AG10803 (cell line): ENCODE results near the gene VN1R2.
A peak's percentile ranks its signal among the peaks of the same experiment; 100 is the strongest.
"Not testable (repeated sequence)": the region's sequence is repeated elsewhere in the genome, so short reads cannot be mapped to it uniquely, and the experiment has no call there.

ENCODE experiments used
- DNase-seq: peaks from one replicate; pipeline ENCODE4 v3.0.0; 2010; ENCODE audit warnings: low read depth
- H3K4me3 ChIP-seq: 2 replicates; pipeline ENCODE4 v1.5.1; 2011; ENCODE audit warnings: mild to moderate bottlenecking, low read length, control low read depth
- CTCF ChIP-seq: conservative IDR thresholded peaks from 2 replicates; pipeline ENCODE4 v1.5.1; 2011; ENCODE audit warnings: mild to moderate bottlenecking, low read length, control low read depth, inconsistent platforms

The VN1R2 gene, protein sequence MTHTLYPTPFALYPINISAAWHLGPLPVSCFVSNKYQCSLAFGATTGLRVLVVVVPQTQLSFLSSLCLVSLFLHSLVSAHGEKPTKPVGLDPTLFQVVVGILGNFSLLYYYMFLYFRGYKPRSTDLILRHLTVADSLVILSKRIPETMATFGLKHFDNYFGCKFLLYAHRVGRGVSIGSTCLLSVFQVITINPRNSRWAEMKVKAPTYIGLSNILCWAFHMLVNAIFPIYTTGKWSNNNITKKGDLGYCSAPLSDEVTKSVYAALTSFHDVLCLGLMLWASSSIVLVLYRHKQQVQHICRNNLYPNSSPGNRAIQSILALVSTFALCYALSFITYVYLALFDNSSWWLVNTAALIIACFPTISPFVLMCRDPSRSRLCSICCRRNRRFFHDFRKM

GRCh38 chr19:53257715-53258342 lies at the start of gene VN1R2:
Gene VN1R2 (plus strand): TSS chr19:53258292. CDS start chr19:53258376, 84 bp downstream.
- DNase-seq, H3K4me3 ChIP-seq: not testable (repeated sequence)

- not testable (repeated sequence) for H3K4me3 ChIP-seq, DNase-seq
These were observed 46.5 kb upstream of the VN1R2 start for GRCh38 chr19:53211554-53211953.

DNA sequence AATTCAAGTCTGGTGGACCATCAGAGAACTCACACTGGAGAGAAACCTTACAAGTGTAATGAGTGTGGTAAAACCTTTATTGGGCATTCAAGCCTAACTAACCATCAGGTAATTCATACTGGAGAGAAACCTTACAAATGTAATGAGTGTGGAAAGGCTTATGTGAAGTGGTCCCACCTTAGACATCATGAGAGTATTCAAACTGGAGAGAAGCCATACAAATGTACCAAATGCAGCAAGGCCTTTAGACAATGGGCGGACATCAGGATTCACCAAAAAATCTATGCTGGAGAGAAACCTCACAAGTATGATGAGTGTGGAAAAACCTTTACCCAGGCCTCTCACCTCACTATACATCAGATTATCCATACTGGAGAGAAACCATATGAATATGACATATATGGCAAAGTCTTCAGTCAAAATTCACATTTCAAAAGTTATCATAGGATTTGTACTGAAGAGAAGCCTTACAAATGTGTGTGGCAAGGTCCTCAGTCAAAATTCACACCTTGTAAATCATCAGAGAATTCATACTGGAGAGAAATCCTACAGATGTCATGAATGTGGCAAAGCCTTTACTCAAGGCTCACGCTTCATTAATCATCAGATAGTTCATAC lies 45.3 kb upstream of the VN1R2 start:
- no peak for TF ChIP-seq CTCF
- no peak for DNase-seq
- H3K4me3 ChIP-seq: no peak overlapping the region

DNA sequence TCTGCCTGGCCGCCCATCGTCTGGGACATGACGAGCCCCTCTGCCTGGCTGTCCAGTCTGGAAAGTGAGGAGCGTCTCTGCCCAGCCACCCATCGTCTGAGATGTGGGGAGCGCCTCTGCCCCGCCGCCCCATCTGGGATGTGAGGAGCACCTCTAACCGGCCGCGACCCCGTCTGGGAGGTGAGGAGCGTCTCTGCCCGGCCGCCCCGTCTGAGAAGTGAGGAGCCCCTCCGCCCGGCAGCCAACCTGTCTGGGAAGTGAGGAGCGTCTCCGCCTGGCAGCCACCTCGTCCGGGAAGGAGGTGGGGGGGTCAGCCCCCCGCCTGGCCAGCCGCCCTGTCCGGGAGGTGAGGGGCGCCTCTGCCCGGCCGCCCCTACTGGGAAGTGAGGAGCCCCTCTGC lies 35.4 kb upstream of the VN1R2 start:
- not testable (repeated sequence) for DNase-seq, H3K4me3 ChIP-seq

GRCh38 chr19:53224606-53225005 lies 33.5 kb upstream of the VN1R2 start:
- no peak overlapping the region for H3K4me3 ChIP-seq
- DNase-seq: no peak
- TF ChIP-seq CTCF: no peak

GRCh38 chr19:53237114-53237777 lies 20.8 kb upstream of the VN1R2 start:
- TF ChIP-seq CTCF: no peak
- no peak for DNase-seq
- no peak overlapping the region for H3K4me3 ChIP-seq

DNA sequence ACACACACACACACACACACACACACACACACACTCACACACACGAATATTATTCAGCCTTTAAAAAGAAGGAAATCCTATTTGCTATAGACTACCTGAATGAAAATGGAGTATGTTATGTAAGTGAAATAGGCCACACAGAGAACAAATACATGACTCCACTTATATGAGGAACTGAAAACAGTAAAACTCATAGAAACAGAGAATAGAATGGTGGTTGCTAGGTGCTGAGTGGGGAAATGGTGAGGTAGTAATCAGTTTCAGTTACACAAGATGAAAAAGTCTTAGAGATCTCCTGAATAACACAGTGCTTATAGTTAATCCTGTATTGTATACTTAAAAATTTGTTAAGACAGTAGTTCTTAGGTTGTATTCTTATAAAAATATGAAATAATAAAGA lies 11.6 kb upstream of the VN1R2 start:
- TF ChIP-seq CTCF: no peak
- no peak for DNase-seq
- H3K4me3 ChIP-seq: no peak overlapping the region

- DNase-seq: peak; percentile 89
- TF ChIP-seq CTCF: no peak
- H3K4me3 ChIP-seq: peak within 1 kb of the TSS; percentile 93
These were observed 3.4 kb upstream of the VN1R2 start, which contains the start of gene ZNF677 for GRCh38 chr19:53254411-53255341. Gene ZNF677 (minus strand): TSS chr19:53254873. CDS start chr19:53251550, 3,323 bp downstream.

DNA sequence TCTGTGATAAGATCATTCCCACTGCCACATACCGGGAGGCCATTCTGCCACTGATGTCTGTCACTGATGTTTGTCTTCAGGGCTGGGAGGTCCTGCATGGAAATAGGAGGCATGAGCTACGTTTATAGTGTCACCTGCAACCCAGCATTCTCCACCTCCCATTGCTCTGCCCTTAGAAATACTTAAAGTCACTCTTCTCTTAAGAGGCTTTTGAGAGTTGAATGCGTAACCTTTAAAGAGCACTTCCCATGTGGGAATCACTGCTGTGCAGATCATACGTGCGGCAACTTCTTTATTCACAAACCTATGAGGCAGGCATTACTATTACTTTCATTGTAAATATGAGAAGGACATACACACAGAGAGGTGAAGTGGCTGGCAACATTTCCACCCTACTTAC lies 9.5 kb downstream of the VN1R2 start, which contains the start of gene VN1R4:
Gene VN1R4, minus strand, starts transcription at position 101 of the 400 bp plus-strand sequence. Its CDS starts 58 bp downstream, at position 43.
- not testable (repeated sequence) for H3K4me3 ChIP-seq, DNase-seq

DNA sequence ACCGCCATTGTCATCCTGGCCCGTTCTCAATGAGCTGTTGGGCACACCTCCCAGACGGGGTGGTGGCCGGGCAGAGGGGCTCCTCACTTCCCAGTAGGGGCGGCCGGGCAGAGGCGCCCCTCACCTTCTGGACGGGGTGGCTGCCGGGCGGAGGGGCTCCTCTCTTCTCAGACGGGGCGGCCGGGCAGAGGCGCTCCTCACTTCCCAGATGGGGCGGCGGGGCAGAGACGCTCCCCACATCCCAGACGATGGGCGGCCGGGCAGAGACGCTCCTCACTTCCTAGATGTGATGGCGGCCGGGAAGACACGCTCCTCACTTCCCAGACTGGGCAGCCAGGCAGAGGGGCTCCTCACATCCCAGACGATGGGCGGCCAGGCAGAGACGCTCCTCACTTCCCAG lies 11.8 kb downstream of the VN1R2 start:
- H3K4me3 ChIP-seq, DNase-seq: not testable (repeated sequence)
